ENCODE results near the gene ERICH4.
A peak's percentile ranks its signal among the peaks of the same experiment; 100 is the strongest.
"Not testable (repeated sequence)": the region's sequence is repeated elsewhere in the genome, so short reads cannot be mapped to it uniquely, and the experiment has no call there.

Gene ERICH4

GRCh38 chr19:41407271-41407670 is 35.7 kb upstream of the ERICH4 start:
- Histone ChIP-seq H3K9me3 (ENCODE audit: severe bottlenecking) (no peaks in the 10 kb centered on the region), H3K4me3 (ENCODE audit: low read depth, low read length) (no peak overlapping the region), H3K27me3 (ENCODE audit: insufficient read depth, low read depth, severe bottlenecking) (no peaks in the 10 kb centered on the region), H3K27ac (no peak overlapping the region), H3K36me3 (no peaks in the 10 kb centered on the region)
- TF ChIP-seq CTCF (IDR thresholded peaks at IDR 0.05; ENCODE audit: low read depth, low read length), result no peak
- no peak for DNase-seq

- Histone ChIP-seq H3K27ac (no peak overlapping the region), H3K27me3 (ENCODE audit: insufficient read depth, low read depth, severe bottlenecking) (no peaks in the 10 kb centered on the region), H3K4me3 (ENCODE audit: low read depth, low read length) (no peak overlapping the region), H3K36me3 (no peaks in the 10 kb centered on the region), H3K9me3 (ENCODE audit: severe bottlenecking) (no peaks in the 10 kb centered on the region)
- no peak for DNase-seq
- 0 out of 2 replicates have a peak, but pooled peaks have one; percentile 15 for TF ChIP-seq CTCF (IDR thresholded peaks at IDR 0.05; ENCODE audit: low read depth, low read length)
Observed at GRCh38 chr19:41408256-41408655, 34.7 kb upstream of the ERICH4 start.

- H3K4me3 ChIP-seq (ENCODE audit: low read depth, low read length); DNase-seq; H3K9me3 ChIP-seq (ENCODE audit: severe bottlenecking); H3K36me3 ChIP-seq; H3K27ac ChIP-seq; H3K27me3 ChIP-seq (ENCODE audit: insufficient read depth, low read depth, severe bottlenecking): not testable (repeated sequence)
Observed at GRCh38 chr19:41408846-41409245, 34.1 kb upstream of the ERICH4 start.

GRCh38 chr19:41409288-41409687 is 33.7 kb upstream of the ERICH4 start:
- H3K27me3 ChIP-seq (ENCODE audit: insufficient read depth, low read depth, severe bottlenecking), result no peaks in the 10 kb centered on the region
- no peaks in the 10 kb centered on the region for H3K9me3 ChIP-seq (ENCODE audit: severe bottlenecking)
- TF ChIP-seq CTCF (IDR thresholded peaks at IDR 0.05; ENCODE audit: low read depth, low read length), result no peak
- no peak overlapping the region for H3K4me3 ChIP-seq (ENCODE audit: low read depth, low read length)
- no peaks in the 10 kb centered on the region for H3K36me3 ChIP-seq
- no peak for DNase-seq
- H3K27ac ChIP-seq, result no peak overlapping the region

- no peak for TF ChIP-seq CTCF (IDR thresholded peaks at IDR 0.05; ENCODE audit: low read depth, low read length)
- H3K4me3 ChIP-seq (ENCODE audit: low read depth, low read length), result no peak overlapping the region
- H3K9me3 ChIP-seq (ENCODE audit: severe bottlenecking), result no peaks in the 10 kb centered on the region
- no peaks in the 10 kb centered on the region for H3K36me3 ChIP-seq
- H3K27me3 ChIP-seq (ENCODE audit: insufficient read depth, low read depth, severe bottlenecking), result no peaks in the 10 kb centered on the region
- no peak for DNase-seq
- H3K27ac ChIP-seq, result no peak overlapping the region
Observed at GRCh38 chr19:41410336-41411054, 32.5 kb upstream of the ERICH4 start.

- no peak for TF ChIP-seq CTCF (IDR thresholded peaks at IDR 0.05; ENCODE audit: low read depth, low read length)
- no peaks in the 10 kb centered on the region for H3K9me3 ChIP-seq (ENCODE audit: severe bottlenecking)
- H3K27ac ChIP-seq, result no peak overlapping the region
- H3K36me3 ChIP-seq, result no peaks in the 10 kb centered on the region
- no peak for DNase-seq
- no peak overlapping the region for H3K4me3 ChIP-seq (ENCODE audit: low read depth, low read length)
- H3K27me3 ChIP-seq (ENCODE audit: insufficient read depth, low read depth, severe bottlenecking), result no peaks in the 10 kb centered on the region
Observed at GRCh38 chr19:41411100-41411967, 31.6 kb upstream of the ERICH4 start.

All from WERI-Rb-1 (cell line).